HG03045 (cell line): Measurements from ENCODE around the gene BCL11B.

Experiments
- ATAC-seq: cut with Tn5 transposase; IDR thresholded peaks from one replicate; pipeline ENCODE4 v1.9.1; 2021; ENCODE audit warnings: mild to moderate bottlenecking, moderate library complexity; ENCODE audit not compliant: unreplicated experiment

BCL11B gene

DNA sequence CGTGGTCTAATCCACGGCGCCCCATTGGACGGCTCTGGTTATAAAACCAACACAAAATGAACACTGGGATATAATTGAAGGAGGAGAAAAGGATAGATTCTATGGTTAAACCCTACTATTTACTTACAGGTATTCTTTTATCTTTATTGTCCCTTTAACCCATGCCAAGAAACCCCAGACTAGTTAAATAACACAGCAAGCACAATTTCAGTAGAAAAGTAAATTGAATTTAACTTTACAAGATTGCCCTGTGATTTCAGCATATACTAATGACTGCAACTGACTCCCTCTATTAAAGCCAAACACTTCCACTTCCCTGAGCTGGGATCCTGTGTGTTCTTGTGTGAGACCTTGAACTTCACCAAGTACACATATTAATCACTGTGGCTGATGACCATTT lies 45.3 kb downstream of the BCL11B start:
- ATAC-seq, result no peak

GRCh38 chr14:99225436-99226203 lies 46.4 kb downstream of the BCL11B start:
- ATAC-seq, result no peak

- ATAC-seq, result no peak
Observed at GRCh38 chr14:99224948-99225347, 47.0 kb downstream of the BCL11B start.

GRCh38 chr14:99224116-99224910 lies 47.7 kb downstream of the BCL11B start:
- no peak for ATAC-seq

DNA sequence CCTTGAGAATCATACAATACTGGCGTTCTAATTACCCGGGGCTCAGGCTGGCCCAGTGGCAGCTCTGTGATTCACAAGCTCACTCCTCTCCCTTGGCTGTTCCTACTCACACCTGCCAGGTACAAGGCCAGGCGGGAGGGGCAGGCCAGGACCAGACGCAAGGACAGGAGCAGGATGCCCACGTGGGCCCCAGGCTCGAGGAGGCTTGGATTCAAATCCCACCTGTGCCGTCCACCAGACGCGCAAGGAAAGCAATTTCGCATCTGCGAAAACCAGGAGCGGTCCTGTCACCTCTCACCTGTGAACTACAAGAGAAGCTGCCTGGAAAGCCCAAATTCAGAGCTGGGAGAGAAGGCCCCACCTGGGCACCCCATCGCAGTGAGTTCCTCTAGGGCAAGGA lies 50.6 kb downstream of the BCL11B start:
- no peak for ATAC-seq

GRCh38 chr14:99217066-99217955 lies 54.7 kb downstream of the BCL11B start:
- no peak for ATAC-seq

- ATAC-seq, result no peak
Observed at GRCh38 chr14:99216191-99216590, 55.8 kb downstream of the BCL11B start.

DNA sequence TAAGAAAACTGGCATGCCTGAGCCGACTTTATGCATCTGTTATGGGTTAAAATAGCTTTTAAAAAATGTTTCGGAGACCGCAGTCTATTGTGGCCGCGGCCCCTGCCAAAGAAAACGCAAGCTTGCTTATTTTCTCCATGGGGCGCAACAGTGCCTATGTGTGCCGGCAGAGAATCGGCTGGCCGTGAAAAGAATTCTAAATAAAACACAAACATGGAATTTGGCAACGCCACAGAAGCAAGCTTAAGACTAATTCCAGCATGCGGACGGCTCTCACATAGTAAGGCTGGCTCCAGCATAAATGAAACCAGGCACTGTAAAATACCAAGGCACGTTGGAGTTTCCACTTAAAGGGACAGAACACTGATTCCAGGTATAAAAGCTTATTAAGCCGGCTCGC lies 56.7 kb downstream of the BCL11B start:
- ATAC-seq, result no peak

DNA sequence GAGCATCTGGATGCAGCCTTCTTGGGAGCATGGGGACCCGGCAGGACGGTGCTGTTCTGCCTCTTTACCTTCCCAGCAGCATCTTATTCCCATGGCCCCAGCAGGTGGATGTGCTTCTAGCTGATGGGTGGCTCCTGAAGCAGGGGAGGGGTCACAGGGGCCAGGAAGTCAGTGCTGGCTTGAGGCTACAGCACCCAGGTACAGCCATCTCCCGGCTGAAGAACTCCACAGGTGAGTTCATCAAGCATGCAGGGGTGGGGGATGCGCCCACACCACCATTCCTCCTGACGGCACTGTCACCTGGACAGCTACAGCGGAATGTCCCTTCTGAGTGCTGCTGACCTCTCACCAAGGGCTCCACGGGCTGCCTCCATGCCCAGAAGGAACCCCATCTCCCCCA lies 57.3 kb downstream of the BCL11B start:
- ATAC-seq, result no peak

DNA sequence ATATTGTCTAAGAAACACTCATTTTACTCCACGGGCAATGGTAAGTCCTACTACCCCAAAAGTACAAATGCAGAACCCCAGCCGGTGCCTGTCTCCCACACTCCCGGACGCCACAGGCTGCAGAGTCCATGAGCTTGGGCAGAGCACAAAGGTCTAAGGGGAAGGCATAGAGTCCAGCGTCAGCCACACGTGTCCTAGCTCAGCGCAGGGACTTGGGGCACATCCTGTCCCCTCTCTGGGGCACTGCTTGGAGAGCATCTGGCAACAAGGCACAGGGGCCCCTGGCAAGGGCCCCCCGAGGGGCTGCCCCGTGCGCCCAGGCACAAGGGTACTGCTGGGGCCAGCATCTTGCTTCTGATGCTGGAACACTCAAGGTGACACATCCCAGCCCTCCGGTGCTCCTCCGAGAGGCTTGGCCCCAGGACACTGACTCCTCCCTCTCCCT lies 58.4 kb downstream of the BCL11B start:
- ATAC-seq, result no peak

DNA sequence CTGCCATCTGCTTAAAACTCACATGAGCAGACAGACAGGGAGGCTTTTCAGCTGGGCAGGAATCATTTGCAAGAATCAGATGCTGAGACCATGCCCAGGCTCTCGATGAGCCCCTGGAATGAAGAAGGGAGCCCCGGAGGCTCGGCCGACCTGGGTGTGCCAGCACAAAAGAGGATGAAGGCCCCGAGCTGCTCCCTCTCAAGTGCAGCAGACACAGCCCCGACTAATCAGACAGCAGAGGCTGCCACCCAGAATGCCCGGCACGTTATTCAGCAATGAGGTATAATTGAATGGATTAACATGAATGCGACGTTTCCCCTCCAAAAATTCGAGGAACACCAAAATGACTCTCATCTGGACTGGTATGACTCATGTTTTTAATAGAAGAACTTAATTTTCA lies 58.9 kb downstream of the BCL11B start:
- no peak for ATAC-seq

GRCh38 chr14:99212646-99213045 lies 59.4 kb downstream of the BCL11B start:
- ATAC-seq, result no peak

- ATAC-seq, result no peak
Observed at GRCh38 chr14:99212199-99212598, 59.8 kb downstream of the BCL11B start.

GRCh38 chr14:99211410-99211809 lies 60.6 kb downstream of the BCL11B start:
- no peak for ATAC-seq

- ATAC-seq, result no peak
Observed at GRCh38 chr14:99210333-99210732, 61.7 kb downstream of the BCL11B start.

GRCh38 chr14:99209409-99209808 lies 62.6 kb downstream of the BCL11B start:
- ATAC-seq, result no peak

DNA sequence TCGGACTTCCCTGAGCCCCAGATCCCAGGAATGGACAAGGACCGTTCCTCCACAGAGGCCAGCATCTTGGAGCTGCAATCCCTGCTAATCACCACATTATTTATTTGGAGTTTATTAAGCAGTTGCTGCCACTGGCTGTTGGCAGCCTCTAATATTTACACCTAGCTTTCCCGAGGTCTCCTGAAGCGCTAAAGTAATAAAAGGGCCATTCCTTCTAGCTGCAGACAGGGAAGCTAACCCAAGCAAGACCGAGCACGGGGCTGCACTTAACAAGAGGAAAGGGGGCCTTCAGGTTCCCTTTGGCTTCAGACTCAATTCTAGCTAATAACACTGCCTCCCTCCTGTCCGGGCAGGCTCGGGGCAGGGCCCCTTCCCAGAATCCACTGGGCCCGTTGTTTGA lies 63.7 kb downstream of the BCL11B start:
- no peak for ATAC-seq

DNA sequence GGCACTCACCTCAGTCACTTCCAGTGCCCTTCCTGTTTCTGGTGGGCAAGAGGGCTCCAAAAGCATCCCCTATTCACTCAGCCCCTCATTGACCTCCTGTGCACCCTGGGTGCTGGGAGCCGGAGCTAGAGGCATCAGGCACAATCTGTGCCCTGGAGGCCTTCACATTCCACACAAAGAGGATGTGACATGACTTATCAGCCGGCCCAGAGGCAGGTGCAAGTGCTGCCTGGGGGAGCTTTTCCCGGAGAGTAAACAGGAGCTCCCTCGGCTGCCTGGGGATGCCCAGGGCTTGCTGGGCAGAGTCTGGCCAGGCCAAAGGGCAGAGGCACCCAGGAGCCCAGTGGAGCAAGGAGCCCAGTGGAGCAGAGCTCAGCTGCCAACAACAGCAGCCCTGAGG lies 64.5 kb downstream of the BCL11B start:
- ATAC-seq, result no peak

DNA sequence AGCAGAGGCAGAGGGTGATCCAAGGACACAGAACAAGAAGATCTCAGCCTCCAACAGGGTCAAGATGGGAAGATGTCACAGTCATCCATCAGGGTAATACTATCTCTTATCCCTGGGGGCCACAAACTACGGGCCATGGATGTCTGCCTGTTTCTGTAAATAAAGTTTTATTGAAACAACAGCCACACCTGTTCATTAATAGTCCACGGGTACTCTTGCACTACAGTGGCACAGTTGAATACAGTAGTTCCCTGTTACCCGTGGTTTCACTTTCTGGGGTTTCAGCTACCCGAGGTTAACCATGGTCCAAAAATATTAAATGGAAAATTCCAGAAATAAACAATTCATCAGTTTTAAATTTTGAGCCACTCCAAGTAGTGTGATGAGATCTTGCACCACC lies 65.9 kb downstream of the BCL11B start:
- ATAC-seq, result no peak

- ATAC-seq, result no peak
Observed at GRCh38 chr14:99205086-99205688, 66.8 kb downstream of the BCL11B start.

DNA sequence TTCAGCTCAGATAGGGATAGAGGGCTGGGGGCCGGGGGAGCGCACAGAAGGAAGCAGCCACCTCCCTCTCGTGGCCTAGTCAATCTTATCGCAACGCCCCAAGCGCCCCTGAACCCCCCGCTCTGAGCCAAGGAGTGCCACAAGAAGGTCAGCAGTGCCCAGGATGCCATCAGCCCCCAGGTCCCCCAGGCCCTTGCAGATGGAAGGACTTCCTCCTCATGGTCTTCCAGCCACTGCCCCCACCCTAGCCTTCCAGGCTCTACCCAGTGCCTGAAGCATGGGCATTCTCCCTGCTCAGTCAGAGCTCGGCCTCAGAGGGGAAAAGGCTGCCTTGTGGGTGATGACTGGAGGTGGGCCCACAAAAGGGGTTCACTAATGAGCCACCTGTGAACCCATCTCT lies 68.2 kb downstream of the BCL11B start:
- no peak for ATAC-seq
